Colonic mucosa (tissue), 4 donors: ENCODE results near the gene MLXIPL. TPM values are rescaled to one million over a fixed set of nuclear protein-coding genes. Genes with fewer than 3 reads are reported as not detected.

Experiments
- DNase-seq: peaks from one replicate; pipeline ENCODE4 v3.0.0-alpha.2; 2020
- H3K27ac ChIP-seq: fragments of 200-600 bp; one replicate; pipeline ENCODE4 v1.8.0; 2021
- H3K27me3 ChIP-seq: fragments of 200-600 bp; one replicate; pipeline ENCODE4 v1.8.0; 2021
- H3K36me3 ChIP-seq: fragments of 200-600 bp; one replicate; pipeline ENCODE4 v1.8.0; 2021
- H3K4me1 ChIP-seq: fragments of 200-600 bp; one replicate; pipeline ENCODE4 v1.8.0; 2021; ENCODE audit warnings: mild to moderate bottlenecking
- H3K4me3 ChIP-seq: fragments of 200-600 bp; one replicate; pipeline ENCODE4 v1.8.0; 2021
- H3K9ac ChIP-seq, 2 donors: one replicate each; pipeline ENCODE4 v1.7.0; 2013; ENCODE audit warnings: control low read depth in 2 of 2, low read depth in 2 of 2, low read length in 2 of 2
- H3K9me3 ChIP-seq: fragments of 200-600 bp; one replicate; pipeline ENCODE4 v1.8.0; 2021
- intact Hi-C: fragments of 100-400 bp; cut with DNase I; formaldehyde crosslinking; loops from one replicate; pipeline ENCODE4 v1.14.1; 2022
- total RNA-seq, 2 donors: library from RNA; stranded (reverse); fragmentation: NEBNext Ultra II Directional in 1 of 2; extraction: Animal tissue kit (Norgen Biotek cat#: 25700) in 1 of 2; gene quantifications; one replicate each; pipeline ENCODE4 v1.2.1, GENCODE V29; 2021
- TF ChIP-seq, protein P1 (sequence below): fragments of 200-600 bp; IDR thresholded peaks from one replicate; pipeline ENCODE4 v1.8.0; 2022; ENCODE audit warnings: antibody characterized with exemption, mild to moderate bottlenecking
- donor health status: healthy.
- donor health status: DM: no; HTN: no; CAD: no.
- donor health status: DM: no; HTN: no; CAD: no.

MLXIPL gene, protein sequence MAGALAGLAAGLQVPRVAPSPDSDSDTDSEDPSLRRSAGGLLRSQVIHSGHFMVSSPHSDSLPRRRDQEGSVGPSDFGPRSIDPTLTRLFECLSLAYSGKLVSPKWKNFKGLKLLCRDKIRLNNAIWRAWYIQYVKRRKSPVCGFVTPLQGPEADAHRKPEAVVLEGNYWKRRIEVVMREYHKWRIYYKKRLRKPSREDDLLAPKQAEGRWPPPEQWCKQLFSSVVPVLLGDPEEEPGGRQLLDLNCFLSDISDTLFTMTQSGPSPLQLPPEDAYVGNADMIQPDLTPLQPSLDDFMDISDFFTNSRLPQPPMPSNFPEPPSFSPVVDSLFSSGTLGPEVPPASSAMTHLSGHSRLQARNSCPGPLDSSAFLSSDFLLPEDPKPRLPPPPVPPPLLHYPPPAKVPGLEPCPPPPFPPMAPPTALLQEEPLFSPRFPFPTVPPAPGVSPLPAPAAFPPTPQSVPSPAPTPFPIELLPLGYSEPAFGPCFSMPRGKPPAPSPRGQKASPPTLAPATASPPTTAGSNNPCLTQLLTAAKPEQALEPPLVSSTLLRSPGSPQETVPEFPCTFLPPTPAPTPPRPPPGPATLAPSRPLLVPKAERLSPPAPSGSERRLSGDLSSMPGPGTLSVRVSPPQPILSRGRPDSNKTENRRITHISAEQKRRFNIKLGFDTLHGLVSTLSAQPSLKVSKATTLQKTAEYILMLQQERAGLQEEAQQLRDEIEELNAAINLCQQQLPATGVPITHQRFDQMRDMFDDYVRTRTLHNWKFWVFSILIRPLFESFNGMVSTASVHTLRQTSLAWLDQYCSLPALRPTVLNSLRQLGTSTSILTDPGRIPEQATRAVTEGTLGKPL
- 10 to 100 TPM in 1 of 2 donors, 1 to 10 TPM in 1; 9.5 to 15.7 TPM for total RNA-seq

DNA sequence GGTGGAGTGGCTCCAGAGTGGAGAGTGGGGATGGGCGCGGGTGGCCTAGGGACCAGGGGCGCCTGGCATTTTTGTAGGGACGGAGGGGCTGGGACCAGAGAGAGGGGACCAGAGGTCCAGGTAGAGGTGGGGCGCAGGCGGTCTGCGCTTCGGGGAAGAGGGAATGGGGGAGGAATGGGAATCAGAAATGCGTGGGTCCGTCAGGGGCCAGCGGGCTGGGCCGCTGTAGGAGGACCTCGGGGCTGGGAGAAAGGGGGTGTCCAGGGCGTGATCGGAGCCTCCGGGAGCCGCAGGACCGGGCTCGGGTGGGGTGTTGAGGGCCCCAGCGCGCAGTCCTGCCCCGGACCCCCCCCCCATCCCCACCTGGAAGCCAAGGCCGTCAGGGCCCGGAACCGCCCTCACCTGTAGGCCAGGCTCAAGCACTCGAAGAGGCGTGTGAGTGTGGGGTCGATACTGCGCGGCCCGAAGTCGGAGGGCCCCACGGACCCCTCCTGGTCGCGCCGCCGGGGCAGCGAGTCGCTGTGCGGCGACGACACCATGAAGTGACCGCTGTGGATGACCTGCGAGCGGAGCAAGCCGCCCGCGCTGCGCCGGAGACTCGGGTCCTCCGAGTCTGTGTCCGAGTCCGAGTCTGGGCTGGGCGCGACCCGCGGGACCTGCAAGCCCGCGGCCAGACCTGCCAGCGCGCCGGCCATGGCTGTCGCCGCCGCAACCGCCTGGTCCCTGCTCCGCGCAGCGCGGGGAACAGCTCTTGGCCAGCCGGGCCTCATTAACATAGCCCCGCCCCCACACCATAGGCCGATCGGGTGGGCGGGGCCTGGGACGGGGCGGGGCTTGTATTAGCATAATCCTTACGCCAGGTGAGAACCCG is at the start of gene MLXIPL:
Gene MLXIPL, minus strand, starts transcription at position 725 of the 871 bp plus-strand sequence. Its CDS starts 30 bp downstream, at position 695.
- H3K36me3 ChIP-seq, result no peaks in the 10 kb centered on the region
- peak within 1 kb of the TSS; percentile 52 for H3K4me3 ChIP-seq
- peak within 1 kb of the TSS; percentile 24 to 26 for H3K9ac ChIP-seq
- peaks cover 19% of the 10 kb centered on the region for H3K27me3 ChIP-seq
- TF ChIP-seq, protein P1, sequence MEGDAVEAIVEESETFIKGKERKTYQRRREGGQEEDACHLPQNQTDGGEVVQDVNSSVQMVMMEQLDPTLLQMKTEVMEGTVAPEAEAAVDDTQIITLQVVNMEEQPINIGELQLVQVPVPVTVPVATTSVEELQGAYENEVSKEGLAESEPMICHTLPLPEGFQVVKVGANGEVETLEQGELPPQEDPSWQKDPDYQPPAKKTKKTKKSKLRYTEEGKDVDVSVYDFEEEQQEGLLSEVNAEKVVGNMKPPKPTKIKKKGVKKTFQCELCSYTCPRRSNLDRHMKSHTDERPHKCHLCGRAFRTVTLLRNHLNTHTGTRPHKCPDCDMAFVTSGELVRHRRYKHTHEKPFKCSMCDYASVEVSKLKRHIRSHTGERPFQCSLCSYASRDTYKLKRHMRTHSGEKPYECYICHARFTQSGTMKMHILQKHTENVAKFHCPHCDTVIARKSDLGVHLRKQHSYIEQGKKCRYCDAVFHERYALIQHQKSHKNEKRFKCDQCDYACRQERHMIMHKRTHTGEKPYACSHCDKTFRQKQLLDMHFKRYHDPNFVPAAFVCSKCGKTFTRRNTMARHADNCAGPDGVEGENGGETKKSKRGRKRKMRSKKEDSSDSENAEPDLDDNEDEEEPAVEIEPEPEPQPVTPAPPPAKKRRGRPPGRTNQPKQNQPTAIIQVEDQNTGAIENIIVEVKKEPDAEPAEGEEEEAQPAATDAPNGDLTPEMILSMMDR, result no peak
- no peaks in the 10 kb centered on the region for H3K9me3 ChIP-seq
- peak; percentile 95 for DNase-seq
- intact Hi-C loops, result no loop called here
- no peak within 1 kb of the TSS for H3K27ac ChIP-seq
- H3K4me1 ChIP-seq, result peaks cover 8% of the 10 kb centered on the region

DNA sequence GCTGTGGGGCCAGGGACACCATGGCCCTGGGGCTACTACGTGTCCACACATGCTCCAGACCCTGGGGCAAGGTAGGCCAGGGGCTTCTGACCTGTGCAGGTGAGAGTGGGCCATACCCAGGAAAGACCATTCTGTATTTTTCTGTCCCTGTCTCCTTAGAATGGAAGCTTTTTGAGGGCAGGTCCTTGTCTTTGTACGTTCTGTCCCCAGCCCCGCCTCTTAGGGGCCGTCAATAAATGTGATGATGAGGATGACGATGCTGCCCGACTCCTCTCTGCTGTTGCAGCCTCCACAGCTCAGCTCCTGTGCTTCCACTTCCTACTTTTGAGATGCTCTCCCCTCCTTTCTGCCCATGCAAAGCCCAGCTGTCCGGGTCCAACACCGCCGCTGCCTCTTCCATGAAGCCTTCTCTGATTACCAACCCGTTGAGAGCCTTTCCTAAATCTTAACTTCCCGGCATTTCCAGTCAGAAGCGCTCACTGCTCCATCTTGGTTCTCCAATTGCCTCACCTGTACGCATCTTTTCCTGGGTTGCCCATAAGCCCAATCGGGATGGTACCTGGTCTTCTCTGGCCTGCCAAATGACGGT is 47.6 kb upstream of the MLXIPL start:
- TF ChIP-seq, protein P1, result no peak
- Histone ChIP-seq H3K27ac (no peak overlapping the region), H3K36me3 (no peaks in the 10 kb centered on the region), H3K4me3 (no peak overlapping the region), H3K4me1 (no peaks in the 10 kb centered on the region), H3K9me3 (no peaks in the 10 kb centered on the region), H3K9ac (no peak overlapping the region), H3K27me3 (no peaks in the 10 kb centered on the region)
- no peak for DNase-seq
- intact Hi-C loops, result loop anchor here (5.0 kb wide), 1 partner anchor 65 kb away; no protein-coding TSS in a partner anchor

DNA sequence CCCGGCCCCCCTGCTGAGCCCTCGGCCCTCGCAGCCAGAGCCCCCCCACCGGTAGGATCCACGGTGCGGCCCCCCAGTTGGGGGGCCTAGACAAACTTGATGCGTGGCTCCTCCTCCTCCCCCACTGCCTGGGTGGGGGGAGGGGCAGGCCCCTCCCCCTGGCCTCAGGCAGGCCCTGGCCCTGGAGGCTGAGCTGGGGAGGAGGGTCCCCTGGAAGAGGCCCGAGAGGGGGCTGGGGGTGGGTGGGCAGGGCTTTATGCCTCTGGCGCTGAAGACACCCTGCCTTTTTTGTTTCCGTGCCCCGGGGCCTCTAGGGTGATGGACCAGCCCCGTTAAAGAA is 47.0 kb upstream of the MLXIPL start:
- H3K27ac ChIP-seq, result no peak overlapping the region

DNA sequence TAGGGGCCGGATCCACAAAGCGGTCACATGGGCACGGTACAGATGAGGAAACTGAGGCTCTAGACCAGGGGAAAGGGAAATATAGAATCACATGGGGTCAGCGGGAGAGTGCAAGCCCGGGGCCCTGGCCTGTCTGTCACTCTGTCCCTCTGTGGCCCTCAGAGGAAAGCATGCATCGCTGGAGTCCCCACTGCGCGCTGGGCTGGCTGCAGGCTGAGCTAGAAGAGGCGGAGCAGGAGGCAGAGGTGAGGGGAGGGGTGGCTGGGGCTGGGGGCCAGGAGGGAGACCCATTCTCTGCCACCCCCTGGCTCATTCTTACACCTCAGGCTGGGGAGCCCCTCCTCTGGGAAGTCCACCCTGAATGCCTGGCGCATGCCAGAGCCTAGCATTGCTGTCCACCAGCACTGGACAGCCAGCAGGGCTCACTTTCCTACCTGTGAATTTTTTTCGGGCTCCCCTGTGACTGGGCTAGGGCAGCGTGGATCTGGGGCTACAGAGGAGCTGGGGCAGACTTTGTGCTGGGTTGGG is 45.6 kb upstream of the MLXIPL start:
- Histone ChIP-seq H3K36me3 (no peaks in the 10 kb centered on the region), H3K27ac (no peak overlapping the region), H3K9ac (no peak overlapping the region), H3K9me3 (no peaks in the 10 kb centered on the region), H3K4me1 (no peaks in the 10 kb centered on the region), H3K27me3 (no peaks in the 10 kb centered on the region), H3K4me3 (no peak overlapping the region)
- TF ChIP-seq, protein P1, result no peak
- intact Hi-C loops, result loop anchor here (5.0 kb wide), 2 partner anchors 42 to 63 kb away; no protein-coding TSS in a partner anchor
- no peak for DNase-seq

More for the DNA sequence above, 47.0 kb upstream of the MLXIPL start:
- Histone ChIP-seq H3K27me3 (no peaks in the 10 kb centered on the region), H3K4me3 (no peak overlapping the region), H3K9ac (no peak overlapping the region), H3K36me3 (no peaks in the 10 kb centered on the region), H3K4me1 (no peaks in the 10 kb centered on the region), H3K9me3 (no peaks in the 10 kb centered on the region)
- DNase-seq, result no peak
- intact Hi-C loops, result loop anchor here (5.0 kb wide), 1 partner anchor 64 kb away; no protein-coding TSS in a partner anchor
- TF ChIP-seq, protein P1, result no peak
